ENCODE results near the gene SERPINA6.

DNA sequence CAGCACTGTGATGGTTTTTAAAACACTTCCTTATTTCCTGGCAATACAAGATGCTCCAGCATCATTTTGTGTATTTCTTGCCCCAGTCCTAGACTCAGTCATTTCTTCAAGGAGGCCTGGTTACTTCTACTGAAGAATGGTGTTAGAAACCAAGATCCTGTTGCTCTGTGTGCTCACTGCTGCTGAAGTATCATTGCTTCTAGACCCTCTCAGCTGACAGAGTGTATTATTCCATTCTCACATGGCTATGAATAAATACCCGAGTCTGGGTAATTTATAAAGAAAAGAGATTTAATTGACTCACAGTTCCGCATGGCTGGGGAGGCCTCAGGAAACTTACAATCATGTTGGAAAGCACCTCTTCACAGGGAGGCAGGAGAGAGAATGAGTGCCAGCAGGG lies 14.9 kb upstream of the SERPINA6 start:
- TF ChIP-seq, protein P1, sequence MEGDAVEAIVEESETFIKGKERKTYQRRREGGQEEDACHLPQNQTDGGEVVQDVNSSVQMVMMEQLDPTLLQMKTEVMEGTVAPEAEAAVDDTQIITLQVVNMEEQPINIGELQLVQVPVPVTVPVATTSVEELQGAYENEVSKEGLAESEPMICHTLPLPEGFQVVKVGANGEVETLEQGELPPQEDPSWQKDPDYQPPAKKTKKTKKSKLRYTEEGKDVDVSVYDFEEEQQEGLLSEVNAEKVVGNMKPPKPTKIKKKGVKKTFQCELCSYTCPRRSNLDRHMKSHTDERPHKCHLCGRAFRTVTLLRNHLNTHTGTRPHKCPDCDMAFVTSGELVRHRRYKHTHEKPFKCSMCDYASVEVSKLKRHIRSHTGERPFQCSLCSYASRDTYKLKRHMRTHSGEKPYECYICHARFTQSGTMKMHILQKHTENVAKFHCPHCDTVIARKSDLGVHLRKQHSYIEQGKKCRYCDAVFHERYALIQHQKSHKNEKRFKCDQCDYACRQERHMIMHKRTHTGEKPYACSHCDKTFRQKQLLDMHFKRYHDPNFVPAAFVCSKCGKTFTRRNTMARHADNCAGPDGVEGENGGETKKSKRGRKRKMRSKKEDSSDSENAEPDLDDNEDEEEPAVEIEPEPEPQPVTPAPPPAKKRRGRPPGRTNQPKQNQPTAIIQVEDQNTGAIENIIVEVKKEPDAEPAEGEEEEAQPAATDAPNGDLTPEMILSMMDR (IDR thresholded peaks at IDR 0.05) = no peak
- no peak for TF ChIP-seq POLR2A (IDR thresholded peaks at IDR 0.05)

All from testis (tissue), 2 donors.